Measurements from ENCODE around the gene GPN1.
A peak's percentile ranks its signal among the peaks of the same experiment; 100 is the strongest.

GRCh38 chr2:27582695-27583389, 46.0 kb upstream of the GPN1 start, which contains the start of gene ZNF512:
- TF ChIP-seq, protein P1, sequence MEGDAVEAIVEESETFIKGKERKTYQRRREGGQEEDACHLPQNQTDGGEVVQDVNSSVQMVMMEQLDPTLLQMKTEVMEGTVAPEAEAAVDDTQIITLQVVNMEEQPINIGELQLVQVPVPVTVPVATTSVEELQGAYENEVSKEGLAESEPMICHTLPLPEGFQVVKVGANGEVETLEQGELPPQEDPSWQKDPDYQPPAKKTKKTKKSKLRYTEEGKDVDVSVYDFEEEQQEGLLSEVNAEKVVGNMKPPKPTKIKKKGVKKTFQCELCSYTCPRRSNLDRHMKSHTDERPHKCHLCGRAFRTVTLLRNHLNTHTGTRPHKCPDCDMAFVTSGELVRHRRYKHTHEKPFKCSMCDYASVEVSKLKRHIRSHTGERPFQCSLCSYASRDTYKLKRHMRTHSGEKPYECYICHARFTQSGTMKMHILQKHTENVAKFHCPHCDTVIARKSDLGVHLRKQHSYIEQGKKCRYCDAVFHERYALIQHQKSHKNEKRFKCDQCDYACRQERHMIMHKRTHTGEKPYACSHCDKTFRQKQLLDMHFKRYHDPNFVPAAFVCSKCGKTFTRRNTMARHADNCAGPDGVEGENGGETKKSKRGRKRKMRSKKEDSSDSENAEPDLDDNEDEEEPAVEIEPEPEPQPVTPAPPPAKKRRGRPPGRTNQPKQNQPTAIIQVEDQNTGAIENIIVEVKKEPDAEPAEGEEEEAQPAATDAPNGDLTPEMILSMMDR (IDR thresholded peaks at IDR 0.05 in 8 of 11, conservative IDR thresholded peaks at IDR 0.05 in 3 of 11), result peak in 1 of 11 experiments; percentile 26
- TF ChIP-seq POLR2A (IDR thresholded peaks at IDR 0.05), result no peak

Measured in spleen (tissue), 7 donors.